ENCODE data around the gene TCHP. TPM values are rescaled to one million over a fixed set of nuclear protein-coding genes. Genes with fewer than 3 reads are reported as not detected.

Gene TCHP
- total RNA-seq, 1 donor from 2014 or later: 8.6 TPM

DNA sequence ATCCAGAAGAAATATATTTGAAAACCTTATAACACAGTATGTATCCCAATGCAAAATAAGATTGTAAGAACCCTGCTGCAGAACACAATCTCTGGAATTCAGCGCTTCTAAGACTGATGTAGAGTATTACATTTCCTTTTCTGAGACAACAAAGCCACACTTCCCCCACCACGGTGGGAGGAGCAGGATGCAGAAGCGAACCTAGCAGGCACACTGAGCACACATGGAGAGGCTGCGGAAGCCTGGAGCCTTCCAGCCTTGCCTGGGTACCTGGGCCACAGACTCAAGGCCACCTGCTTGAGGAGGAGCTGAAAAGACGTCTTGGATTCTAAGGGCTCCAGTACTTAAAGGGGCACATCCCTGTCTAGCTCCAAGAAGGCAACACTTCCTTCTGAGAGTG lies 46.4 kb downstream of the TCHP start:
- Histone ChIP-seq H3K9me3 (ENCODE audit: insufficient read depth, low read depth, low read length) (no peaks in the 10 kb centered on the region), H3K27me3 (ENCODE audit: insufficient read depth, low read length) (no peaks in the 10 kb centered on the region), H3K4me1 (ENCODE audit: insufficient read depth, low read length) (peaks cover 62% of the 10 kb centered on the region), H3K79me2 (ENCODE audit: insufficient read depth, low read length) (no peaks in the 10 kb centered on the region), H3K9ac (ENCODE audit: low read length) (peak overlapping the region; percentile 49), H4K20me1 (ENCODE audit: insufficient read depth, low read length) (no peaks in the 10 kb centered on the region), H3K36me3 (ENCODE audit: insufficient read depth, low read length) (peaks cover 20% of the 10 kb centered on the region), H3K27ac (ENCODE audit: low read depth, low read length) (peak overlapping the region; percentile 95), H2AFZ (ENCODE audit: low read depth, low read length) (no peak overlapping the region), H3K4me3 (ENCODE audit: insufficient read depth, low read depth, low read length) (no peak overlapping the region), H3K4me2 (ENCODE audit: low read length) (peak overlapping the region; percentile 58)
- DNase-seq (ENCODE audit: low read depth) (peak; percentile 38), FAIRE-seq (no peak)
- no peaks in the 10 kb centered on the region for H3K9me3 Mint-ChIP-seq (ENCODE audit: unreplicated experiment)
- H3K36me3 Mint-ChIP-seq (ENCODE audit: low read depth, unreplicated experiment): peaks cover 8% of the 10 kb centered on the region
- TF ChIP-seq, protein P1, sequence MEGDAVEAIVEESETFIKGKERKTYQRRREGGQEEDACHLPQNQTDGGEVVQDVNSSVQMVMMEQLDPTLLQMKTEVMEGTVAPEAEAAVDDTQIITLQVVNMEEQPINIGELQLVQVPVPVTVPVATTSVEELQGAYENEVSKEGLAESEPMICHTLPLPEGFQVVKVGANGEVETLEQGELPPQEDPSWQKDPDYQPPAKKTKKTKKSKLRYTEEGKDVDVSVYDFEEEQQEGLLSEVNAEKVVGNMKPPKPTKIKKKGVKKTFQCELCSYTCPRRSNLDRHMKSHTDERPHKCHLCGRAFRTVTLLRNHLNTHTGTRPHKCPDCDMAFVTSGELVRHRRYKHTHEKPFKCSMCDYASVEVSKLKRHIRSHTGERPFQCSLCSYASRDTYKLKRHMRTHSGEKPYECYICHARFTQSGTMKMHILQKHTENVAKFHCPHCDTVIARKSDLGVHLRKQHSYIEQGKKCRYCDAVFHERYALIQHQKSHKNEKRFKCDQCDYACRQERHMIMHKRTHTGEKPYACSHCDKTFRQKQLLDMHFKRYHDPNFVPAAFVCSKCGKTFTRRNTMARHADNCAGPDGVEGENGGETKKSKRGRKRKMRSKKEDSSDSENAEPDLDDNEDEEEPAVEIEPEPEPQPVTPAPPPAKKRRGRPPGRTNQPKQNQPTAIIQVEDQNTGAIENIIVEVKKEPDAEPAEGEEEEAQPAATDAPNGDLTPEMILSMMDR (IDR thresholded peaks at IDR 0.05; ENCODE audit: insufficient read depth, low read depth, low read length): no peak
- TF ChIP-seq EZH2 (IDR thresholded peaks at IDR 0.05; ENCODE audit: insufficient read depth, low read length): no peak
- H3K4me1 Mint-ChIP-seq (ENCODE audit: low read depth, unreplicated experiment): peaks cover 65% of the 10 kb centered on the region
- H3K27me3 Mint-ChIP-seq (ENCODE audit: low read depth, unreplicated experiment): no peaks in the 10 kb centered on the region
- peak overlapping the region; percentile 68 for H3K4me3 Mint-ChIP-seq (ENCODE audit: unreplicated experiment)
- H3K27ac Mint-ChIP-seq (ENCODE audit: unreplicated experiment): peak overlapping the region; percentile 95

- Histone ChIP-seq H3K4me3 (ENCODE audit: insufficient read depth, low read depth, low read length) (no peak overlapping the region), H3K4me2 (ENCODE audit: low read length) (peak overlapping the region; percentile 58), H4K20me1 (ENCODE audit: insufficient read depth, low read length) (no peaks in the 10 kb centered on the region), H3K9me3 (ENCODE audit: insufficient read depth, low read depth, low read length) (no peaks in the 10 kb centered on the region), H3K27ac (ENCODE audit: low read depth, low read length) (peak overlapping the region; percentile 95), H3K4me1 (ENCODE audit: insufficient read depth, low read length) (peaks cover 66% of the 10 kb centered on the region), H3K36me3 (ENCODE audit: insufficient read depth, low read length) (peaks cover 20% of the 10 kb centered on the region), H2AFZ (ENCODE audit: low read depth, low read length) (no peak overlapping the region), H3K27me3 (ENCODE audit: insufficient read depth, low read length) (no peaks in the 10 kb centered on the region), H3K9ac (ENCODE audit: low read length) (peak overlapping the region; percentile 49), H3K79me2 (ENCODE audit: insufficient read depth, low read length) (no peaks in the 10 kb centered on the region)
- DNase-seq (ENCODE audit: low read depth): no peak
- H3K36me3 Mint-ChIP-seq (ENCODE audit: low read depth, unreplicated experiment): peaks cover 12% of the 10 kb centered on the region
- no peak for FAIRE-seq
- no peak for TF ChIP-seq EZH2 (IDR thresholded peaks at IDR 0.05; ENCODE audit: insufficient read depth, low read length)
- TF ChIP-seq, protein P1 (IDR thresholded peaks at IDR 0.05; ENCODE audit: insufficient read depth, low read depth, low read length): no peak
- H3K27ac Mint-ChIP-seq (ENCODE audit: unreplicated experiment): peak overlapping the region; percentile 95
- H3K4me3 Mint-ChIP-seq (ENCODE audit: unreplicated experiment): no peak overlapping the region
- no peaks in the 10 kb centered on the region for H3K9me3 Mint-ChIP-seq (ENCODE audit: unreplicated experiment)
- no peaks in the 10 kb centered on the region for H3K27me3 Mint-ChIP-seq (ENCODE audit: low read depth, unreplicated experiment)
- H3K4me1 Mint-ChIP-seq (ENCODE audit: low read depth, unreplicated experiment): peaks cover 69% of the 10 kb centered on the region
Measured at GRCh38 chr12:109946913-109947312, 46.8 kb downstream of the TCHP start.

DNA sequence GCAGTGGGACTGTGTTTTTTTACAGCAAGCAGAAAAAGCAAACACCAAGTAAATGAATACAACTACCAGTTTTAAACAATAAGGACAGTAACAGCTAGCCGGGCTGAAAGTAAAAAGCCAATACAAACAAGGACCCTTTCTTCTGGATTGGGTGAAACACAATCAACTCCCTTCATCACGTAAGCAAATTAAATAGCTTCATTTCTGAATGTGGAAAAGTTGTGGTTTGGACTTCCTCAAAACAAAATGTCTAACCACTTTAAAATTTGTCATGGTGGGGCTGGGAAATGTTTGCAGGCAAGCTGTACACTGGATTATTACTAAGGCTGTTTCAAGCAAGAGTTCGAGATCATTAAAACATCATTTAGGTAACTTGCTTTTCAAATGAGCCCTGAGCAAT lies 47.4 kb downstream of the TCHP start:
- peak overlapping the region; percentile 58 for H3K4me2 ChIP-seq (ENCODE audit: low read length)
- DNase-seq (ENCODE audit: low read depth) (peak; percentile 91), FAIRE-seq (peak; percentile 20)
- peak overlapping the region; percentile 95 for H3K27ac Mint-ChIP-seq (ENCODE audit: unreplicated experiment)
- H3K9ac ChIP-seq (ENCODE audit: low read length): peak overlapping the region; percentile 49
- H3K36me3 ChIP-seq (ENCODE audit: insufficient read depth, low read length): peaks cover 21% of the 10 kb centered on the region
- peaks cover 17% of the 10 kb centered on the region for H3K36me3 Mint-ChIP-seq (ENCODE audit: low read depth, unreplicated experiment)
- H3K4me3 Mint-ChIP-seq (ENCODE audit: unreplicated experiment): no peak overlapping the region
- H3K4me3 ChIP-seq (ENCODE audit: insufficient read depth, low read depth, low read length): no peak overlapping the region
- H3K9me3 ChIP-seq (ENCODE audit: insufficient read depth, low read depth, low read length): no peaks in the 10 kb centered on the region
- H3K9me3 Mint-ChIP-seq (ENCODE audit: unreplicated experiment): no peaks in the 10 kb centered on the region
- TF ChIP-seq, protein P1 (IDR thresholded peaks at IDR 0.05; ENCODE audit: insufficient read depth, low read depth, low read length): no peak
- no peak for TF ChIP-seq EZH2 (IDR thresholded peaks at IDR 0.05; ENCODE audit: insufficient read depth, low read length)
- no peaks in the 10 kb centered on the region for H4K20me1 ChIP-seq (ENCODE audit: insufficient read depth, low read length)
- H2AFZ ChIP-seq (ENCODE audit: low read depth, low read length): no peak overlapping the region
- peaks cover 75% of the 10 kb centered on the region for H3K4me1 Mint-ChIP-seq (ENCODE audit: low read depth, unreplicated experiment)
- H3K27me3 Mint-ChIP-seq (ENCODE audit: low read depth, unreplicated experiment): no peaks in the 10 kb centered on the region
- H3K27ac ChIP-seq (ENCODE audit: low read depth, low read length): peak overlapping the region; percentile 95
- H3K27me3 ChIP-seq (ENCODE audit: insufficient read depth, low read length): no peaks in the 10 kb centered on the region
- H3K79me2 ChIP-seq (ENCODE audit: insufficient read depth, low read length): no peaks in the 10 kb centered on the region
- peaks cover 72% of the 10 kb centered on the region for H3K4me1 ChIP-seq (ENCODE audit: insufficient read depth, low read length)

Data from astrocyte (in vitro differentiated cells and primary cell).